Activated T-cell treated with anti-CD3 and anti-CD28 coated beads for 24 hours (primary cell): ENCODE measurements around the gene RPS27.
A peak's percentile ranks its signal among the peaks of the same experiment; 100 is the strongest.
"Not testable (repeated sequence)": the region's sequence is repeated elsewhere in the genome, so short reads cannot be mapped to it uniquely, and the experiment has no call there.

ENCODE experiments used
- DNase-seq: peaks from one replicate; pipeline ENCODE4 v3.0.0-alpha.2; 2020; ENCODE audit warnings: low read depth

RPS27 gene

DNA sequence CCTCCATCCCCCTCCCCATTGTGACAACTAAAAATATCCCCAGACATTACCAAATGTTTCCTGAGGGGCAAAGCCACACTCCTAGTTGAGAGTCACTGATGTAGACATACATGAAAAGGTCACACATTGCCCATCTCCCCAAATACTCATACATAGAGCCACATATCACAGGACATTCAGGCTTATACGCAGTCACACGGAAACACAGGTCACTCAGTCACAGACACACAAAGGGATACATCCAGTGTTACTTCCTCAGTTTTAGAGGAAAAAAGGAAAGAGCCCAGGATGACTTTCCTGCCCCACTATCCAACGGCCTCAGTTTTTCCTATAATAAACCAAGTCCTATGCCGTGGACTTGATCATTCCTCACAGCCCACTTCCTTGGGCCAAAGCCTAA lies 29.1 kb upstream of the RPS27 start:
- DNase-seq, result no peak

DNA sequence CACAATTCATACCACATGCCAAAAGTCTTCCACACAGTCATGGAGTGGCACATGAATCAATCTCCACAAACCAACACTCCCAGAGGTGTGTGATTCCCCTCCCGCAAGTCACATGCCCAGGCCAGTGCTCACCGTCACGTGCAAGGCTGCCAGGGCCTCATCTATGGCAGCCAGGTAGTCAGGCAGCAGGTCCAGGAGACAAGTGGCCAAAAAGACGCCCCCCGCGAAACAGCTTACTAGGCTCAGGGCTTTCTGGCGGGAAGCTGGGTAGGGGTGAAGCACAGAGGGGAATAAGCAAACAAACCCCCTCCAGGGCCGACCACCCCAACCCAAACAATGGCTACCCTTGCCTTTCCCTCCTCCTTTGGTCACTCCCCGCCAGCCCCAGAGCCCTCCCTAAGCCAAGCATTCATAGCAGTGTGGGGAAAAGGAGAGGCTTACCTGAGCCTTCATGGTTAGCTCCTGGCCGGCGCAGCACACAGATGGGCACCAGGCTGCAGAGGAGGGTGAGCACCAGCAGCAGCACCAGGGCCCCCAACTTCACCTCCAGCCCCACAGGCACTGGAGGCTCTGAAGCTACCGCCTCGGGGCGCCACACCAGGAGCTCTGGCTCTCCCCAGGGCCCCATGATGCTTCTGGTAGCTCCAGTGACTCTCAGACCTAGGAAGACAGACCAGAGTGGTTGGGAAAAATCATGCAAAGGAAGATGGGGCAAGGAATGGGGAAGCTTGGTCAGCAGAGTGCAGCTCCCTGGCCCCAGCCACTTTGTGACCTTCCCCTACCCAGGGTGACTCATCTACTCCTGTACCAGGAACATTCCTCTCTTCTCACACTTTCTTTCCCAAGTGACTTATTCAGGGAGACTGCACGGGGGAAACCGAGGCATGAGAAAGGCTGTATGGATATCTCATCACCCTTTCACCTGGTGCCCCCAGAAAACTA lies 28.2 kb upstream of the RPS27 start:
- no peak for DNase-seq

DNA sequence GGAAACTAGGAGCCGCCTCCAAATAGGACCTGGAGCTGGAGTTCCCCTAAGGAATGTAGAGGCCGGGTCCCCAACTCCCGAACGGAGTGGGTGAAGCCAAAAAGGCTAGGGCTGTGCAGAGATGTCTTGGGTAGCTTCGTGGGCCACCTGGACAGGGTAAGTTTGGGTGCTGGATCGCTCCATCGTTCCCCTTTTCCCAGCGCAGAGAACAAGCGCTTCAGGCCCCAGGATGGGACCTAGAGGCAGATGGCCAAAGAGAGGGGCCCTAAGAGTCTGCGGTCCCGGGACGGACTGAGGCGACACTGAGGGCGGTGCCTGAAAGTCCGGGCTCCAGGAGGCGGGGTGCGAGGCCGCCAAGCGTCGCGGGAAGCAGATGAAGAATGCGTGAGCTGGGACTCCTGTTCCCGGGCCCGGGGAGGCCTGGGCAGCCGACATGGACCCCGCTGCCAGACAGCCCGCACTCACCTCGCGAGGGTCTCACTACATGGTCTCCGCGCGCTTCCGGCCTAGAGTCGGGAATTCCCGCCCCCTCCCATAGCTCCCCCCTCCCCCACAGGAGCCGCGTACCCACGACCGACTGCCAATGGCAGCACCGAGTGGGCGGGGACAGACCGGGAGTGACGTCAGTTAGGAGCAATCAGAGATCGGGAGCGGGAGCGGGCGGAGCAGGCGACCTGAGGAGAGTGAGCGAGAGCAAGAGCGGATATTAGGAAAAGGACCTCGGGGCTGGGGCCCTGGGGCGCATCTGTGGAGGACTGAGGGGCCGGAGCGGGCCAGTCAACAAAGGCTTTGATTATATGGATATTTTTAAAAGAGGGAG lies 27.3 kb upstream of the RPS27 start, which contains the start of gene SLC39A1:
Gene SLC39A1 (minus strand): TSS at position 508 of the 820 bp plus-strand sequence. CDS start 822 bp downstream, outside the sequence.
- peak; percentile 93 for DNase-seq

DNA sequence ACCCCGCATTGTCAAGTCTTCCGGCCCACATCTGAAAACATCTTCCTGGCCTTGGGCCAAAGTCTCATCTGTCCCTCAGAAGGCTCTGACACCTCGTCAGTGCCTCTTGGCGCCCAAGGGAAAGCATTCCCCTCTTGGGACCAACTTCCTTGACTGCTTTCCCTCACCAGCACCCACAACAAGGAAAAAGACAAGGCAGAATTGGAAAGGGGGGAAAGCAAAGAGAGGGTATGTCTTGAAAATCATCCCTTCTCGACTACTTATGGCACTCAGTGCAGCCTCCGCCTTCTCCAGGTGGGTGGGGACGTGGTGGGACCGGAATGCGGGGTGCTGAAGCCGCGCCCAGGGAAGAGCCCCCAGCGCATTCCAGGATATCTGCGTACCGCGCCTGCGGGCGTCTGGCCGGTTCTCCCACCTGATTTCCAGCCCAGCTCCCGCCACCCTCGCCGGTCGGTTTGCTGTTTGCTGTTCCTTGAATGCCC lies 26.7 kb upstream of the RPS27 start:
- no peak for DNase-seq

DNA sequence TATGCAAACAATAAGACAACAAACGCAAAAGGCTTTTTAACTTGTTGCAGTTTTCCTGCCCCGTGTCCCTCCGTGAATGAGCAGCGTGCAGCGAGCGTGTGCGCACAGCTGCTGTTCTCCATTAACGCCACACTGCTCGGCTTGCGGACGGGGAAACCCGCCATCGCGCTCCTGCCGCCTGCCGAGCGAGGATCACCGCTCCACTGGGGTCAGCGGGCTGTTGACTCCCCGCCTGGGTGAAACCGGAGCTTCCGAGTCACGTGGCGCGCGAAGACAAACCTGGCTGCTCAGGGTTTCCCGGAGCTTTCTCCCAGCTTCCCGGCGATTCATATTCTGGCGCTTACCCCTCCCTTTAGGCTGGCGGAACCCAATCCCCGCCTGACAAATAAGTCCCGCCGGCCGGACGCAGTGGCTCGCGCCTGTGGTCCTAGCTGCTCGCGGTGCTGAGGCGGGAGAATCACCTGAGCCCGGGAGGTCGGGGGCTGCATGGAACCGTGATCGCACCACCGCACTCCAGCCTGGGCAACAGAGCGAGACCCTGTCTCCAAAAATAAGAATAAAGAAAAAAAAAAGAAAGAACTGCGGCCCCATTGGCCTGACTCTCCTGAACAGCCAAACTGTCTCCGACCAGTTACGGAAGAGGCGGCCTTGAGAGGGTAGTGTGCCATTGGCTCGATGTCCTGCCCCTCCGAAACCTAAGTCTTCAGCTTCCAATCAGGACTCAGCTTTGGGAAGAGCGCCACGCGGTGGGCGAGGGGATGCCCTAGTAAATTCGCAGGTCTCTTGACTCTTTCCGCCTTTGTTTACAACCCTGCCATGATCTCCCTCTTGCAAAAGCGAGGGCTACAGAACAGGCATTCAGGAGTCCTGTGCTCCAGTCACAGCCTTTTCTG lies 23.2 kb upstream of the RPS27 start, which contains the start of gene CREB3L4:
Gene CREB3L4 (plus strand): TSS at position 796 of the 893 bp plus-strand sequence. CDS start 624 bp downstream, outside the sequence.
- DNase-seq, result peak; percentile 79

DNA sequence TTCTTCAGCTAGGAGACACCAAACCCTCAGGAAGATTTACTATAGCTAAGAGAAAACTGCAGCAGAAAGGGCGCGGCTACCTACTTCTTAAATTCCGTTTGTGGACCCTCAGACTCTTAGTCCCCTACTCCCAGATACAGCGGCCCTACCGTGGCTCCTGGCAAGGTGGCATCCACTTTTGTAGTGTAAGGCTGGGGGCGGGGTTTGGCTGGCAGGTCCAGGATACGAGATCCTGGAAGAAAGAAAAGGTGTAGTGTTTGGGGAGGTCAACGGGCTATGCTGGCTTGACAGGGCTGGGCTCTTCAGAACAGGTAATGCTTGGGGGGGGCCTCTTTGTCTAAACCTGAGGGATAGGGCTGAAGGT lies 22.6 kb upstream of the RPS27 start:
- no peak for DNase-seq

DNA sequence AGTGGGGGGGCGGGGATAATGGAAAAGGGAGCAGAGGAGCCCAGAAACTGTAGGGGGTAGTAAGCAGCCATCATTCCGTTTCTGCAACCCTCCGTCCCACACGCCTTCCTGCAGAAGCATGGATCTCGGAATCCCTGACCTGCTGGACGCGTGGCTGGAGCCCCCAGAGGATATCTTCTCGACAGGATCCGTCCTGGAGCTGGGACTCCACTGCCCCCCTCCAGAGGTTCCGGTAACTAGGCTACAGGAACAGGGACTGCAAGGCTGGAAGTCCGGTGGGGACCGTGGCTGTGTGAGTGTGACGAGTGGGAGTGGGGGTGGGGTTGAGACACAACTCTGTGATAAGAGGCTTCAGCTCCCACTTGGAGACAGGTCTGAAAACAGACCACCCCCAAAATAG lies 22.2 kb upstream of the RPS27 start:
- DNase-seq, result no peak

DNA sequence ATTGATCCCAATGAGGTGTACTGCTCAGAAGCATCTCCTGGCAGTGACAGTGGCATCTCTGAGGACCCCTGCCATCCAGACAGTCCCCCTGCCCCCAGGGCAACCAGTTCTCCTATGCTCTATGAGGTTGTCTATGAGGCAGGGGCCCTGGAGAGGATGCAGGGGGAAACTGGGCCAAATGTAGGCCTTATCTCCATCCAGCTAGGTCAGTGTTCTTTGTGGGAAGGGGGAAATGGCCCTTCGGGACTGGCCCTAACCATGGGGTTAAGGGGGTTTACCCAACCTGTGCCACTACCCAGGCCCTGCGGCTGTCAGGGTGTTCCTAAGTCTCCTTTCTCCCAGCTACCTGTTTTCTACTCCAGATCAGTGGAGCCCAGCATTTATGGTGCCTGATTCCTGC lies 21.6 kb upstream of the RPS27 start:
- no peak for DNase-seq

DNA sequence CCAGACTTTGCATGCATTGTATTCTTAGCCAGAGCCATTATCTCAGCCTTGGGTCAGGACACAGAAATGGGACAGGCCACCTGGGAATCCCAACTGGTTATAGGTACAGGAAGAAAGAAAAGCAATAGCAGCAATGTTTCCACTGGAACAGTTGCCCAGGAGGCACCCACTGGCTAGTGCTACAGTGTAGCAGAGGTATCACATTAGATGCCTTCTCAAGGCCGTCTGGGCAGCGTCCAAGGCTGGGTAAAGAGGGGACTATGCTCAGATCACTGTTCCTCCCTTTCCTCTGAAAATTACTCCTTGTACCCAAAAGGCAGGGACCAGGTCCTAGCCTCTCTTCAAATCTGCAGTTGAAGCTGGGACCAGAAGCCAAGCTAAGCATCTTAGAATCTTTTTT lies 20.2 kb upstream of the RPS27 start:
- DNase-seq, result no peak

DNA sequence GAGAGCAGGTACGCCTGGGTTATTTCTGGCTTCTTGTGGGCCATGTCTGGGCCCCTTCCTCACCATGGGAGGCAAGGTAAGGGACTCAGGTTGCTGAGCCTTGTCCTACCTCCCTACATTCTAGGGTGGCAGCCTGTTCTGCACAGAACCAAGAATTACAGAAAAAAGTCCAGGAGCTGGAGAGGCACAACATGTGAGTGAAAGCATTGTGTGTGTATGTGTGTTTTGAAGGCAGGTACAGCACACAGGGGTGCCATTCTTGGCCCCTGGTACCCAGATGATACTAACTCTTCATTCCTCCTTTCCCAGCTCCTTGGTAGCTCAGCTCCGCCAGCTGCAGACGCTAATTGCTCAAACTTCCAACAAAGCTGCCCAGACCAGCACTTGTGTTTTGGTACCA lies 17.5 kb upstream of the RPS27 start:
- no peak for DNase-seq

DNA sequence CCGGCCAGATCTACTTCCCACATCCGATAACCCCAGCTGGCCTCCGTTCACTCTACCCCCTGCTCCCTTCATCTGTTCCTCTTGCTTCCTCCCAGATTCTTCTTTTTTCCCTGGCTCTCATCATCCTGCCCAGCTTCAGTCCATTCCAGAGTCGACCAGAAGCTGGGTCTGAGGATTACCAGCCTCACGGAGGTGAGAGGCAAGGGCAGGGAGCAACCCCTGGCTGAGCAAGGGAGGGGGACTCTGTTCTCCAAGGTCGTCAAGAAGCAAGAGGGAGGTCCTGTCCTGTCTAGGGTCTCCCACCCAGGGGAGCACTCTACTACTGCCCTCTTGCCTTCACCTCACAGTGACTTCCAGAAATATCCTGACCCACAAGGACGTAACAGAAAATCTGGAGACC lies 17.0 kb upstream of the RPS27 start:
- no peak for DNase-seq

DNA sequence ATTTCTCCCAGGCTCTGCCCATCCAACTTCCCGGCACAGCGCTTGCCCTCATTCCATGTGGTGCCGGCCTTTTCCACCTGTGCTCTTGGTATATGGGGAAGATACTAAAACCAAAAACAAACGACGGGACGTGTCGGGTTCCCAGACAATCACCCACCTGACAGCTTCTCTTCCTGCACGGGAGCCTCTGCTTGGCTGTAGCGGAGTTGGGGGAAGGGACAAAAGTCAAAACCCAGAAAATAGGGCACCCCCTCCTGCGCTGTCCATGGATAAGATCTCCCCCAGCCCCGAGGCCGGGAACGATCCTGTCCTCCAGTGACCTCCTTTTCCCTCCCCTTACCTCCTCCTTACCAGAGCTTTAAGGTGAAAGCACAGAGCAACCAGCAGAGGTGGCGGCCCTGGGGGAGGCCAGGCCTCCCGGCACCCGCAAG lies 13.7 kb upstream of the RPS27 start:
- no peak for DNase-seq

DNA sequence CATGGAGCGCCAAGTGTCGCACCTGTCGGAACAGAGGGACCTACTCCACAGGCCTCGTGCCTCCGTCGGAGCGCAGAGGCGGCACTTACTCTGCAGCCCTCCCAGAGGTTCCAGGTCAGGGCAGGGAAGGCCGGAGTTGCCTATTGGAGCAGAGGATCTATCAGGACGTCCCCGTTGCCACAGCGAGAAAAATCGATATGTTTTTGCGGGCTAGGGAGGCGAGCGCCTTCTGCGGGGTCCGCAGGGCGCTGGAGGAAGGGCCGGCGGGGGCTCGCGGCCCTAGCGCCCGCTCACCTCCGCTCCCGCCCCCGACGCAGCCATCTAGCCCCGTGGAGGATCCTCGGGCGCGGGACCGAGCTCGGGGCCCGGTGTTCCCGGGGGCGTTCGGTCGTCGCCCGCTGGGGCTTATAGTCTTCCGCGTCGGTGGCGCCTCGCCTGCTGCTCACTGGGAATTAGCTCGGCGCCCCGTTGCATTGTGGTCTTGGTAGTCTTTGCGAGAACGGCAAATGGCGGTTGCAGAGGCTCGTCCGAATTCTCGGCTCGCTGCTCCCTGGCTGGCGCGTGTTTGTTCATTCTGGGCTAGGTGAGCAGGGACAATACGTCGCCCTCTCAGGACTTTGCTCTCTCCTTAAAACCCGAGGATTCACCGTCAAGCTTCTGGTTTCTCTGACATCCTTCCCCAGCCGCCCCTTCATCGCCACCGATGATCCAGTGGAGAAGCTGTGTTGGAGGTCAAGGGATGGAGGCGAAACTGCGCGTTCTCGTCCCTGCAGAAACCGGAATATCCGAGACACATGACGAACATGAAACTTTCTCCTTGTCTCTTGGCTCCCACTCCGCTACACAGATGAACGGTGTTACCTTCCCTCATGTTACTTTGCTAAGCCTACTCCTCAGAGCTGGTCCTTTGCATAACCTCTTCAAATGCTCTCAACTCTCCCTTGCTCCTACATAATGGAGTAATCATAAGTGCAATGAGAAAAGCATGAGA lies 13.0 kb upstream of the RPS27 start, which contains the start of gene JTB:
Gene JTB (minus strand): TSS at position 425 of the 991 bp plus-strand sequence. CDS start 422 bp downstream, at position 3.
- peak; percentile 81 for DNase-seq

DNA sequence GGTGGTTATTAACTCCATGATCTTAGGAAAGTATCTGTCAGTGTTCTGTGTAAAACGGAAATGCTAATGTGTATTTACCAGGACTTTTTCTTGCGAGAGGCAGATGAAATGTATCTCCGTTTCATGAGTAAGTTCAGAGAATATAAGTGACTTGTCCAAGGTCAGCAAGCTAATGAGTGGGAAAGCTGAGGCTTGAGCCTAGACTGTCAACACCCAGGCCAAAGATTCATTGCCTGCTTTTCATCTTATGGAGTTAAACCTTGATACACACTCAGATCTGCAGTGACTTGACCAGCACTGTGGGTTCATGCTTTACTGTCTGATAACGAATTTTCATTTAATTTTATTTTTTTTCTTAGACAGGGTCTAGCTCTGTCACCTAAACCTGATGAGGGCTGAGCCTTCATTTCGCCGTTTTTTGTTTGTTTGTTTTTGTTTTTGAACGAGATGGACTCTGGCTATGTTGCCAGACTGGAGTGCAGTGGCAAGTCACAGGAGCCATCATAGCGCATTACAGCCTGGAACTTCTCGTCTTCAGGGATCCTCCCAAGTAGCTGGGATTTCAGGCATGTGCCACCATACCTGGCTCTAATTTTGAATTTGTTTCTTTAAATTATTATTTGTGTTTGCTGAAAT lies 12.2 kb upstream of the RPS27 start:
- DNase-seq, result no peak

DNA sequence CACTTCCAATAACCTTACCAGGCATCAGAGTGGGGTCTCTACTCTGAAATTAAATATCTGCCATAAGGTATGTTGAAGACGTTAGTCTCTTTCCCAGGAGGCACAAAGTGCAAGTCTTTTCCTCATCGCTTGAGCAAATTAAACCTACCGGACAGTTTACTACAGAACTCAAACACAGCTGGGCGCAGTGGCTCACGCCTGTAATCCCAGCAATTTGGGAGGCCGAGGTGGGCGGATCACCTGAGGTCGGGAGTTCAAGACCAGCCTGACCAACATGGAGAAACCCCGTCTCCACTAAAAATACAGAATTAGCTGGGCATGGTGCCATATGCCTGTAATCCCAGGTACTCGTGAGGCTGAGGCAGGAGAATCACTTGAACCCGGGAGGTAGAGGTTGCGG lies 11.5 kb upstream of the RPS27 start:
- not testable (repeated sequence) for DNase-seq

DNA sequence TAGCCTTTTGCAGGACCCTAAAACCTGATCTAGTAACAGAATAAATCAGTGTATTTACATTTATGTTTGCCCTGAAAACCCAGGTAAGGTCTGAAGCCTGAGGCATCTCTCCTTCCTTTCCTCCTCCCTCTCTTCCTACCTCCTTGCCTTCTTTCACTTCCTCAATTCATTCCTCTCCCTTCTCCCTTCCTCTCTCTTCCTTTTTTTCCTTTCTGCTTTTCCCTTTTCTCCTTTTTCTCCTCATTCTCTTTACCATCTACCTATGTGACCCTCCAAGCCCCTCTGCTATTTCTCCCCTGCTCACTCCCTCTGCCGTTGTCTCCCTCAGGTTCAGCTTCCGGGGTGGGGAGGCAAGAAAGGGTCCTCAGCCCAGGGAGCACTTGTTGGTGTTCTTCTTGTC lies 8.8 kb upstream of the RPS27 start:
- DNase-seq, result not testable (repeated sequence)

DNA sequence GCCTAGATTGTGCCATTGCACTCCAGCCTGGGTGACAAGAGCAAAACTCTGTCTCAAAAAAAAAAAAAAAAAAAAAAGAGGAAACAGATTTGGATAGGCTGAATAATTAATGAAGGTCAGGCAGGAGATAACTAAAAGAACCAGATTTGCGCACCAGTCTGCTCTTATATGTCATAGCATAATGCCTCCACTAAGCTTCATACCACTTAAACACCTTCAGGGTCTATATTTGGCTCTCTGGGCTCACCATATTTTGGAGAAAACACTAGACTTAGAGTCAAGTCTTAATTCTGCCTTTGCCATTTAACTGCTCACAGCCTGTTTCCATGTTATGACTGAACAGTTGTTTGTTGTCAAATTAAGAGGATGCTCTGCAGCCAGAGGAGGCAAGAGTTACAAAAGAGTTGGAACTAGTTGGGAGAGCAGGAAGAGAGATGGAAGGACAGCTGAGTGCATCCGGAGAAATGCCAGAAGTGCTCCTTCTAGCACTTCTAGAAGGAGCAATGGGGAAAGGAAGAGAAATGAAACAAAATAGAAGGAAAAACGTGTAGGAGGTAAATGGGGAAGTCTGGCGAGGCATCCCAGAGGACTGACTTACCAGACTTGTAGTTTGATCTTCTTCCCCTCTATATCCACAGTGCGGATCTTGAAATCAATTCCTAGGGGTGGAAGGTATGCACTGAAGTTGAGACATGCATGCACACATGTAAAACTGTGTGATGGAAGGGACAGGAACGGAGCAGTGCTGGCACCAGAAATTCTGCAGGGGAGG lies 6.3 kb upstream of the RPS27 start:
- DNase-seq, result no peak

DNA sequence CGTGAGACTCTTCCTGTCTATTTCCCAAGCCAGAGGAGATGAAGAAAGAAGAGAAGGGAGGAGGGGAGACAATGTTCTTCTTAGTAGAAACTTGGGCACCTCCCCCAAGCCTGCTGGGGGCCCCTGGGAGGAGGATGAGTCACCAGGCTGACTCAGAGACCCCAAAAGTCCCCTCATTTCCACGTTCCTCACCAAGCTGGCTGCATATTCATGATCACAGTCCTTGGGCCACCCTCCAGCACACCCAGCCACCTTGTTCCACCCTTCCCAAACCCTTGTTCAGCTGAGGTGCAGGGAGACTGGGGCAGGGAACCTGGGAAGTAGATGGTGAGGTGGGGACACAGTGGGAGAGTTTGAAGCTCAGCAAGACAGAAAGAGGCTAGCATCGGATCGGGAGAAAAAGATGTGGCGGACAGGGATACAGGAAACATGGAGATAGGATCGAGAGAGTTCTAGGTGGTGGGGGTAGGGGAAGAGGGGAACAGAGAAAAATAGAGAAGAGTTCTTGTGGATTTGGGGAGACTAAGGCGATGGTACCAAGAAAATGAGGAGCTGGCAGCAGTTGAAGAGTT lies 5.1 kb upstream of the RPS27 start:
- peak; percentile 58 for DNase-seq
